ENCODE measurements around the gene CELF2. TPM values are rescaled to one million over a fixed set of nuclear protein-coding genes. Genes with fewer than 3 reads are reported as not detected.

Gene CELF2
- total RNA-seq, 1 donor from 2014 or later = 110 TPM

- Histone ChIP-seq H3K27ac (no peak overlapping the region), H3K4me1 (peaks cover 6% of the 10 kb centered on the region), H3K36me3 (no peaks in the 10 kb centered on the region), H3K9me3 (no peaks in the 10 kb centered on the region), H3K27me3 (no peaks in the 10 kb centered on the region), H3K4me3 (no peak overlapping the region)
- ATAC-seq (no peak), DNase-seq (no peak)
- intact Hi-C loops (cut with DNase I) = no loop called here
- no peak for TF ChIP-seq CTCF (IDR thresholded peaks at IDR 0.05)
Observed at GRCh38 chr10:11025978-11026377, 8.3 kb downstream of the CELF2 start.

DNA sequence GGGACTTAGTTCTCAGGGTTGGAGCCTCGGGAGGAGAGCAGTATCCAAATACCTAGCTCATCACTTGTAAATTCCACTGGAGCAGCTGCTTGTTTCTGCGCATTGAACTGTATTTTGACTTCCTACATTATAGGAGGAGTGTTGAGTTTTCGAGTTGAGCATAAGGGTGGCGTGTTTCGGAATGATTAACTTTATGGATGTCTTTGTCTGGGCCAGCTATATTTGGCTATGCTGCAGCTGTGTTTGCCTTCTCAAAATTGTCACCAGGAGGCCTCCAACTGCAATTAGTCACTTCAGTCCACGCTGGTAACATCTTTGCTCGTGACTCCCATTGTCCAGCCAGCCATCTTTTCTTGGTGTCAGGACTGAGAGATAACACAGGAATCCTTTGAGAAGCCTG, 9.1 kb downstream of the CELF2 start:
- Histone ChIP-seq H3K9me3 (no peaks in the 10 kb centered on the region), H3K36me3 (no peaks in the 10 kb centered on the region), H3K27me3 (no peaks in the 10 kb centered on the region), H3K4me1 (peaks cover 6% of the 10 kb centered on the region), H3K27ac (no peak overlapping the region), H3K4me3 (no peak overlapping the region)
- no peak for ATAC-seq
- TF ChIP-seq CTCF (IDR thresholded peaks at IDR 0.05) = no peak
- DNase-seq = no peak
- intact Hi-C loops (cut with DNase I) = no loop called here

DNA sequence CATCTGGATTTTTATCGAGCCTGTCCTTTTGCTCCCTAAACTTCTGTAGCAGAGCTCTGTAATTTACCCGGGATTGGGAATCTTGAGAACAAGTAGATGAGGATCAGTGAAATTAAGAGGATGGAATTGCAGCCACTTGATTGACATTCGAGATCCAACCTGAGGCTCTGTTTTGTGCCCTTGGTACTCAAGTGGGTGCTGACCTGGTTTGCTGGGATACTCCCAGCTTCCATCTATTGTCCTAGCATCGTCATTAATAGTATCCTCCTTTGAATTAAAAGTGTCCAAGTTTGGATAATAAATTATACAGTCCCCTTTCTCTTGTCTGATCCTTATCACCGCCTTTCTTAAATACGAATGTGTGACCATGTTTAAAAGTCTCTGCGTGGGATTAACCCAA, 17.1 kb downstream of the CELF2 start:
- H3K9me3 ChIP-seq = no peaks in the 10 kb centered on the region
- no peak overlapping the region for H3K4me3 ChIP-seq
- TF ChIP-seq CTCF (IDR thresholded peaks at IDR 0.05) = no peak
- H3K27me3 ChIP-seq = no peaks in the 10 kb centered on the region
- H3K36me3 ChIP-seq = no peaks in the 10 kb centered on the region
- intact Hi-C loops (cut with DNase I) = no loop called here
- ATAC-seq (no peak), DNase-seq (no peak)
- no peak overlapping the region for H3K27ac ChIP-seq
- H3K4me1 ChIP-seq = peaks cover 22% of the 10 kb centered on the region

DNA sequence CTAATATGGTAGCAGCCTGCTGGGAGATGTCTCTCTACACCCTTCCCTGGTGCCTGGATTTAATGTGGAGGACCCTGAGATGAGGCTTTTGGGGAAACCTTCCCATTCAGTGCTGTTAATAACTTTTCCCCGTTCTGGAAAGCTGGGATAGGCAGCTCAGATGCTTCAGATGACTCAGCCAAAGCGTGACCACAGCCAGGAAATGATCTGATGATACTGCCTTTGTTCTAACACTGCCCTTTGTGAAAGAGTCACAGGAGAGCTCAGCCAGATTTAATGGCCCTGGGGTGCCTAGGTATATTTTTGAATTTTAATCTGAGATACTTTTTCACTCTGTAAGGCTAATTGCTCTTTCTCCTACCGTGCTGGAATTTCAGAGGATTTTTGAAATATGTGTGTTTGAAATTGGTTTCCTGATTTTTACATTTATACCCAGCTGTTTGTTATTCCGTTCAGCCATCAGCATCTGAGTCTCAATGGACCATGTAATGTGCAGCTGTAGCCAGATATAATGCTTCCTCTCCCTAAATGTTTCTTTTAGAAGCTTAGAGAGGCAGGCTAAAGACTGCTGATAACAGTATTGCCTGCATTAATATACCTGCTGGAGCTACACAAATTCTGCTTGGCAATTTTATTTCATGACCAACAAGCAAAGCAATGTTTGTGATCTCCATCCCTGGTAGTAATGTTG, 17.8 kb downstream of the CELF2 start:
- H3K4me1 ChIP-seq = peaks cover 22% of the 10 kb centered on the region
- no peak overlapping the region for H3K4me3 ChIP-seq
- intact Hi-C loops (cut with DNase I) = no loop called here
- DNase-seq = no peak
- H3K27ac ChIP-seq = no peak overlapping the region
- peak; percentile 53 for ATAC-seq
- H3K9me3 ChIP-seq = no peaks in the 10 kb centered on the region
- TF ChIP-seq CTCF (IDR thresholded peaks at IDR 0.05) = no peak
- H3K36me3 ChIP-seq = no peaks in the 10 kb centered on the region
- no peaks in the 10 kb centered on the region for H3K27me3 ChIP-seq

DNA sequence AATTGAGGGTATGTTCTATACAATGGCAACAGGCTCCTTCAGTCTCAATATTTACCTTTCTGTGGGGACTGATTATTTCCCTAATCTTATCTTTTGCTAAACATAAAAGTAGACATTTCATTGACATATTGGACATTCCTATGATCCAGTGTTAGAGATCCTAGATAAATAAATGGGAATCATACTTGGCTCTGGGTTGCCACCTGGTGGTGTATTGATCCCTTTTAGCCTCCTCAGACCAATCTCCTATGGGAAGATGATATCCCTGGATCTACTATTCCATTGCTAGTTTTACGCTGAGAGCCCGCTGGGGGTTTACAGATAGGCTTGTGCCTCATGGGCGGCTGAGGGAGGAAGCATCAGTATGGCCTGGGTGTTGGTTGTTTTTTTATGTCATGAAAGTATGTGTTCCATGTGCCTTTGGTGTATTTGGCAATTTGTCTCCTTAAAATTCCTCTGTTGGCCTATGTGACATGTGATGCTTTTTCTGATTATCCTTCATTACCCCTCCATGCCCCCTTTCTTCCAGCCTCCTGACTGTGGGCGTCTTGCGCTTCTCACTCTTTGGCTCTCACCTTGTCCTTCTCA, 18.8 kb downstream of the CELF2 start:
- DNase-seq (no peak), ATAC-seq (peak; percentile 77)
- Histone ChIP-seq H3K27me3 (no peaks in the 10 kb centered on the region), H3K36me3 (no peaks in the 10 kb centered on the region), H3K4me1 (peaks cover 22% of the 10 kb centered on the region), H3K9me3 (no peaks in the 10 kb centered on the region), H3K4me3 (no peak overlapping the region), H3K27ac (no peak overlapping the region)
- intact Hi-C loops (cut with DNase I) = no loop called here
- peak; percentile 50 for TF ChIP-seq CTCF (IDR thresholded peaks at IDR 0.05)
